ENCODE data around the gene GIT2.

GRCh38 chr12:109996483-109996853, 300 bp upstream of the GIT2 start:
- no peak for TF ChIP-seq RCOR1 (conservative IDR thresholded peaks at IDR 0.05; ENCODE audit: low read depth, low read length)
- no peak for TF ChIP-seq CTCF (IDR thresholded peaks at IDR 0.05 in 2 of 3, conservative IDR thresholded peaks at IDR 0.05 in 1 of 3; ENCODE audit: control insufficient read depth in 2 of 3, extremely low read depth in 1 of 3, insufficient read depth in 1 of 3, low read depth in 3 of 3, low read length in 3 of 3)
- TF ChIP-seq MAX (IDR thresholded peaks at IDR 0.05; ENCODE audit: low read depth, low read length), result no peak
- TF ChIP-seq EZH2 (IDR thresholded peaks at IDR 0.05; ENCODE audit: borderline replicate concordance, control insufficient read depth, low read depth, low read length), result no peak
- no peak for TF ChIP-seq CBX5 (IDR thresholded peaks at IDR 0.05; ENCODE audit: low read depth)
- no peak for TF ChIP-seq IKZF1 (conservative IDR thresholded peaks at IDR 0.05)
- no peak for TF ChIP-seq ZNF274 (IDR thresholded peaks at IDR 0.05; ENCODE audit: insufficient read depth, insufficient read length)
- TF ChIP-seq MYC (IDR thresholded peaks at IDR 0.05; ENCODE audit: insufficient read depth, insufficient read length, insufficient replicate concordance, low read length, severe bottlenecking), result no peak
- TF ChIP-seq ZZZ3 (IDR thresholded peaks at IDR 0.05; ENCODE audit: control insufficient read depth, insufficient read length, low read depth), result no peak
- TF ChIP-seq CHD2 (IDR thresholded peaks at IDR 0.05; ENCODE audit: borderline replicate concordance, low read depth, low read length), result no peak
- TF ChIP-seq NBN (IDR thresholded peaks at IDR 0.05), result no peak
